Karpas-422 (cell line): ENCODE results near the gene TNIP3. TPM values are rescaled to one million over a fixed set of nuclear protein-coding genes. Genes with fewer than 3 reads are reported as not detected.

Source experiments
- DNase-seq: peaks from one replicate; pipeline ENCODE4 v3.0.0-alpha.2; 2015
- H2AFZ ChIP-seq: fragments of 200-600 bp; sonication (generic); 2 replicates; pipeline ENCODE4 v1.6.1; 2014; ENCODE audit warnings: antibody characterized with exemption, low read length, mixed read lengths
- H3K27ac ChIP-seq: fragments of 200-600 bp; sonication (generic); 2 replicates; pipeline ENCODE4 v1.5.1; 2014; ENCODE audit warnings: mild to moderate bottlenecking, low read length, moderate library complexity
- H3K27me3 ChIP-seq: fragments of 200-600 bp; sonication (generic); 2 replicates; pipeline ENCODE4 v1.6.1; 2014; ENCODE audit warnings: low read length, mixed read lengths
- H3K36me3 ChIP-seq: fragments of 200-600 bp; sonication (generic); 2 replicates; pipeline ENCODE4 v1.6.1; 2014; ENCODE audit warnings: low read length, mixed read lengths; ENCODE audit not compliant: insufficient read depth
- H3K4me1 ChIP-seq: fragments of 200-600 bp; sonication (generic); 2 replicates; pipeline ENCODE4 v1.6.1; 2014; ENCODE audit warnings: mild to moderate bottlenecking, low read length, mixed read lengths
- H3K4me2 ChIP-seq: fragments of 200-600 bp; sonication (generic); 2 replicates; pipeline ENCODE4 v1.6.1; 2014; ENCODE audit warnings: low read length, low read depth, mild to moderate bottlenecking; ENCODE audit not compliant: poor library complexity, severe bottlenecking
- H3K4me3 ChIP-seq: fragments of 200-600 bp; sonication (generic); 2 replicates; pipeline ENCODE4 v1.5.1; 2014; ENCODE audit warnings: mild to moderate bottlenecking, antibody characterized with exemption, low read length, mixed read lengths
- H3K79me2 ChIP-seq: fragments of 200-600 bp; sonication (generic); 2 replicates; pipeline ENCODE4 v1.6.1; 2014; ENCODE audit warnings: mild to moderate bottlenecking, low read length, mixed read lengths
- H3K9ac ChIP-seq: fragments of 200-600 bp; sonication (generic); 2 replicates; pipeline ENCODE4 v1.6.0; 2014; ENCODE audit warnings: low read length
- H3K9me2 ChIP-seq: fragments of 200-600 bp; sonication (generic), shearing (Covaris generic); replicated peaks from 2 replicates; pipeline ENCODE4 v1.6.0; 2014; ENCODE audit warnings: mild to moderate bottlenecking, low read length, moderate library complexity; ENCODE audit not compliant: insufficient read depth
- H3K9me3 ChIP-seq: fragments of 300-700, 200-600 bp; sonication (generic); 2 replicates; pipeline ENCODE4 v1.6.1; 2014; ENCODE audit warnings: low read length, mixed read lengths
- H4K20me1 ChIP-seq: fragments of 200-600 bp; sonication (generic); 2 replicates; pipeline ENCODE4 v1.6.1; 2014; ENCODE audit warnings: mild to moderate bottlenecking, antibody characterized with exemption, low read length, low read depth; ENCODE audit not compliant: insufficient read depth
- total RNA-seq: library from RNA; depleted of rRNA; stranded (reverse); fragments of >200 nt; shearing (Covaris generic); gene quantifications from 2 replicates; pipeline ENCODE4 v1.2.3, GENCODE V29; 2014; ENCODE audit warnings: low replicate concordance

Gene TNIP3
- total RNA-seq, 1 experiment from 2014 or later, result not detected

- Histone ChIP-seq H3K9ac (no peak overlapping the region), H3K9me2 (no peaks in the 10 kb centered on the region), H2AFZ (no peak overlapping the region), H3K79me2 (no peaks in the 10 kb centered on the region), H3K36me3 (no peaks in the 10 kb centered on the region), H4K20me1 (no peaks in the 10 kb centered on the region), H3K4me3 (no peak overlapping the region), H3K27me3 (no peaks in the 10 kb centered on the region), H3K27ac (no peak overlapping the region), H3K9me3 (no peaks in the 10 kb centered on the region), H3K4me1 (no peaks in the 10 kb centered on the region), H3K4me2 (no peak overlapping the region)
- no peak for DNase-seq
Observed at GRCh38 chr4:121119715-121120114, 44.4 kb downstream of the TNIP3 start.

GRCh38 chr4:121118344-121118743 is 45.8 kb downstream of the TNIP3 start:
- H3K9me2 ChIP-seq, result no peaks in the 10 kb centered on the region
- no peaks in the 10 kb centered on the region for H3K36me3 ChIP-seq
- H4K20me1 ChIP-seq, result no peaks in the 10 kb centered on the region
- no peaks in the 10 kb centered on the region for H3K79me2 ChIP-seq
- H2AFZ ChIP-seq, result no peak overlapping the region
- no peaks in the 10 kb centered on the region for H3K4me1 ChIP-seq
- no peak for DNase-seq
- H3K27ac ChIP-seq, result no peak overlapping the region
- no peak overlapping the region for H3K9ac ChIP-seq
- no peaks in the 10 kb centered on the region for H3K9me3 ChIP-seq
- no peak overlapping the region for H3K4me2 ChIP-seq
- no peak overlapping the region for H3K4me3 ChIP-seq
- no peaks in the 10 kb centered on the region for H3K27me3 ChIP-seq

GRCh38 chr4:121114756-121115155 is 49.4 kb downstream of the TNIP3 start:
- Histone ChIP-seq H3K4me2 (no peak overlapping the region), H3K79me2 (no peaks in the 10 kb centered on the region), H2AFZ (no peak overlapping the region), H3K9ac (no peak overlapping the region), H4K20me1 (no peaks in the 10 kb centered on the region), H3K9me3 (no peaks in the 10 kb centered on the region), H3K4me1 (no peaks in the 10 kb centered on the region), H3K27me3 (no peaks in the 10 kb centered on the region), H3K27ac (no peak overlapping the region), H3K36me3 (no peaks in the 10 kb centered on the region), H3K4me3 (no peak overlapping the region), H3K9me2 (no peaks in the 10 kb centered on the region)
- no peak for DNase-seq

GRCh38 chr4:121112530-121112929 is 51.6 kb downstream of the TNIP3 start:
- no peak for DNase-seq
- Histone ChIP-seq H3K9me3 (no peaks in the 10 kb centered on the region), H4K20me1 (no peaks in the 10 kb centered on the region), H3K36me3 (no peaks in the 10 kb centered on the region), H3K79me2 (no peaks in the 10 kb centered on the region), H3K4me3 (no peak overlapping the region), H3K9me2 (no peaks in the 10 kb centered on the region), H3K27ac (no peak overlapping the region), H2AFZ (no peak overlapping the region), H3K9ac (no peak overlapping the region), H3K4me1 (peaks cover 4% of the 10 kb centered on the region; the same call in 1 of the 2 replicates), H3K27me3 (no peaks in the 10 kb centered on the region), H3K4me2 (no peak overlapping the region)

- no peaks in the 10 kb centered on the region for H4K20me1 ChIP-seq
- H2AFZ ChIP-seq, result no peak overlapping the region
- no peak overlapping the region for H3K9ac ChIP-seq
- H3K4me2 ChIP-seq, result no peak overlapping the region
- peaks cover 4% of the 10 kb centered on the region; the same call in 1 of the 2 replicates for H3K4me1 ChIP-seq
- H3K27me3 ChIP-seq, result no peaks in the 10 kb centered on the region
- H3K36me3 ChIP-seq, result no peaks in the 10 kb centered on the region
- H3K9me3 ChIP-seq, result no peaks in the 10 kb centered on the region
- H3K4me3 ChIP-seq, result no peak overlapping the region
- H3K27ac ChIP-seq, result no peak overlapping the region
- H3K79me2 ChIP-seq, result no peaks in the 10 kb centered on the region
- no peaks in the 10 kb centered on the region for H3K9me2 ChIP-seq
- DNase-seq, result peak; percentile 51
Observed at GRCh38 chr4:121108557-121108956, 55.6 kb downstream of the TNIP3 start.

GRCh38 chr4:121107507-121107906 is 56.6 kb downstream of the TNIP3 start:
- H3K27me3 ChIP-seq, result no peaks in the 10 kb centered on the region
- H2AFZ ChIP-seq, result no peak overlapping the region
- no peaks in the 10 kb centered on the region for H3K9me3 ChIP-seq
- H3K79me2 ChIP-seq, result no peaks in the 10 kb centered on the region
- no peaks in the 10 kb centered on the region for H3K9me2 ChIP-seq
- H3K27ac ChIP-seq, result no peak overlapping the region
- H3K9ac ChIP-seq, result no peak overlapping the region
- H3K36me3 ChIP-seq, result no peaks in the 10 kb centered on the region
- peaks cover 4% of the 10 kb centered on the region; the same call in 1 of the 2 replicates for H3K4me1 ChIP-seq
- H3K4me2 ChIP-seq, result no peak overlapping the region
- no peak for DNase-seq
- H4K20me1 ChIP-seq, result no peaks in the 10 kb centered on the region
- H3K4me3 ChIP-seq, result no peak overlapping the region

GRCh38 chr4:121100093-121100775 is 63.9 kb downstream of the TNIP3 start:
- no peaks in the 10 kb centered on the region for H3K9me3 ChIP-seq
- H3K79me2 ChIP-seq, result no peaks in the 10 kb centered on the region
- H3K9ac ChIP-seq, result no peak overlapping the region
- H3K27ac ChIP-seq, result no peak overlapping the region
- no peaks in the 10 kb centered on the region for H3K9me2 ChIP-seq
- no peaks in the 10 kb centered on the region for H4K20me1 ChIP-seq
- H3K36me3 ChIP-seq, result no peaks in the 10 kb centered on the region
- no peaks in the 10 kb centered on the region for H3K27me3 ChIP-seq
- no peaks in the 10 kb centered on the region for H3K4me1 ChIP-seq
- DNase-seq, result no peak
- H2AFZ ChIP-seq, result no peak overlapping the region
- H3K4me2 ChIP-seq, result no peak overlapping the region
- no peak overlapping the region for H3K4me3 ChIP-seq

- Histone ChIP-seq H3K27me3 (no peaks in the 10 kb centered on the region), H3K4me3 (no peak overlapping the region), H3K36me3 (no peaks in the 10 kb centered on the region), H3K4me1 (no peaks in the 10 kb centered on the region), H3K27ac (no peak overlapping the region), H3K9me2 (no peaks in the 10 kb centered on the region), H3K9me3 (no peaks in the 10 kb centered on the region), H3K79me2 (no peaks in the 10 kb centered on the region), H4K20me1 (no peaks in the 10 kb centered on the region), H2AFZ (no peak overlapping the region), H3K4me2 (no peak overlapping the region), H3K9ac (no peak overlapping the region)
- no peak for DNase-seq
Observed at GRCh38 chr4:121098266-121098665, 65.9 kb downstream of the TNIP3 start.
